GM19043 (cell line): ENCODE data around the gene IGSF23.
"Not testable (repeated sequence)": the region's sequence is repeated elsewhere in the genome, so short reads cannot be mapped to it uniquely, and the experiment has no call there.

Experiments
- ATAC-seq: cut with Tn5 transposase; IDR thresholded peaks from one replicate; pipeline ENCODE4 v1.9.1; 2021; ENCODE audit warnings: low read depth; ENCODE audit not compliant: unreplicated experiment

IGSF23 gene

DNA sequence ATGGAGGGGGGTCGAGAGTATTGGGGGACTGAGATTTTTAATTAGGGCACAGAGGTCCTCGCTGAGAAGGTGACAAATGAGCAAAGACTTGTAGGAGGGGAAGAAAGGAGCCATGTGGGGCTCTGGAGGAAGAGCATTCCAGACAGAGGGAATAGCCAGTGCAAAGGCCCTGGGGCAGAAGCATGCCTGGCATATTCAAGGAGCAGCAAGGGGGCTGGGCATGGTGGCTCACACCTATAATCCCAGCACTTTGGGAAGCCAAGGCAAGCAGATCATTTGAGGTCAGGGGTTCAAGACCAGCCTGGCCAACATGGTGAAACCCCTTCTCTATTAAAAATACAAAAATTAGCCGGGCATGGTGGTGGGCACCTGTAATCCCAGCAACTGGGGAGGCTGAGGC, 71.0 kb downstream of the IGSF23 start:
- not testable (repeated sequence) for ATAC-seq

DNA sequence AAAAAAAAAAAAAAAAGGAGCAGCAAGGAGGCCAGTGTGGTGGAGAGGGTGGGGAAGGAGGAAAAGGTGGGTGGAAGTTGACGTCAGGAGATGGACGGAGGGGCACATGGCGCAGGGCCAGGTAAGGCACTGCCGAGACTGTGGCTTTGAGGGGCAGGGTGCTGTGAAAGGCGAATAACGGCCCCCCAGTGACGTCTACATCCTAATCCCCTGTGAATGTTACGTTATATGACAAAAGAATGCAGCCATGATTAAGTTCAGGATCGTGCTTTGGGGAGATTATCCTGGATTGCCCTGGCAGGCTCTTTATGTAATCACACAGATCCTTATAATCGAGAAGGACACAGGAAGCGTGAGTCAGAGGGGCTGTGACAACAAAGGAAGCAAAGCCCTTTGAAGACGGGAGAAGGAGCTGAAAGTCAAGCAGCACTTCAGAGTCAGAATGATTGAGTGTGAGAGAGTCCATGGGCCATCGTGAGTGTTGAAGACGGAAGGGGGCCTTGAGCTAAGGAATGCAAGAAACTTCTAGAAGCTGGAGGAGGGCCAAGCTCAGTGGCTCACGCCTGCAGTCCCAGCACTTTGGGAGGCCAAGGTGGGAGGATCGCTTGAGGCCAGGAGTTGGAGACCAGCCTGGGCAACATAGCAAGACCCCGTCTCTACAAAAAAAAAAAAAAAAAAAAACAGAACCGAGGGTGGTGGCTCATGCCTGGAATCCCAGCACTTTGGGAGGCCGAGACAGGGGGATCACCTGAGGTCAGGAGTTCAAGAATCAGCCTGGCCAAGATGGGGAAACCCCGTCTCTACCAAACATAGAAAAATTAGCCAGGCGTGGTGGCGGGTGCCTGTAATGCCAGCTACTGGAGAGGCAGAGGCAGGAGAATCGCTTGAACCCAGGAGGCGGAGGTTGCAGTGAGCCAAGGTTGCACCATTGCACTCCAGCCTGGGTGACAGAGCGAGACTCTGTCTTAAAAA, 71.8 kb downstream of the IGSF23 start:
- ATAC-seq: no peak

- no peak for ATAC-seq
These were observed 72.5 kb downstream of the IGSF23 start for GRCh38 chr19:44685877-44686276.
